ENCODE measurements around the gene ERI3. TPM values are rescaled to one million over a fixed set of nuclear protein-coding genes. Genes with fewer than 3 reads are reported as not detected.

Gene ERI3
- polyA plus RNA-seq, 2 donors, result 15.1 to 26.1 TPM

DNA sequence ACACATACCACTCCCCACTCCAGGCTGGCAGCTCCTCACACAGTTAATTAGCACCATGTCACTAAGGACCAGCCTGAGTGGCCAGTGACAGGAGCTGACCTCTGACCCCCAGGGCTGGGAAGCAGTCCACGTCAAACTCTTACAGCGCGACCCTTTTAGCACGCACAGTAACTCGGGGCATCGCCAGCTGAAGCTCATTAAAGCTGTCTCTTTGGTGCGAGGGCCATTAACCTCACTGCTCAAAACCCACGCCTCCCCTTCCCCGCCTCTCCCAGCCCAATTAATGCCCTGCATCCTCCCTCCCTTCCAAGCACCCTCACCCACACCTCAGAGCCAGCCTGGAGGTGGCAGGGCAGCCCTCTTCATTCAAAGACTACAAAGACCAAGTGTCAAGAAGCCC, 110.1 kb downstream of the ERI3 start:
- Histone ChIP-seq H3K27ac (ENCODE audit: low read depth in 2 of 2, low read length in 1 of 2) (no peak overlapping the region), H3K4me3 (ENCODE audit: low read depth in 1 of 2, low read length in 2 of 2) (no peak overlapping the region), H3K36me3 (ENCODE audit: control insufficient read depth in 2 of 2, insufficient read depth in 2 of 2, low read length in 1 of 2) (peaks cover 3 to 13% of the 10 kb centered on the region in 2 donors), H3K27me3 (ENCODE audit: control insufficient read depth in 1 of 2, insufficient read depth in 2 of 2, low read length in 2 of 2) (no peaks in the 10 kb centered on the region), H3K9me3 (ENCODE audit: control insufficient read depth in 2 of 2, insufficient read depth in 1 of 2, low read depth in 1 of 2, low read length in 1 of 2) (no peaks in the 10 kb centered on the region), H3K4me1 (ENCODE audit: control insufficient read depth in 2 of 2, insufficient read depth in 2 of 2, low read length in 1 of 2) (peaks cover 0 to 8% of the 10 kb centered on the region in 2 donors)
- WGBS, 2 donors, result 90 to 91% methylated on average over 9 of the region's 9 CpGs

DNA sequence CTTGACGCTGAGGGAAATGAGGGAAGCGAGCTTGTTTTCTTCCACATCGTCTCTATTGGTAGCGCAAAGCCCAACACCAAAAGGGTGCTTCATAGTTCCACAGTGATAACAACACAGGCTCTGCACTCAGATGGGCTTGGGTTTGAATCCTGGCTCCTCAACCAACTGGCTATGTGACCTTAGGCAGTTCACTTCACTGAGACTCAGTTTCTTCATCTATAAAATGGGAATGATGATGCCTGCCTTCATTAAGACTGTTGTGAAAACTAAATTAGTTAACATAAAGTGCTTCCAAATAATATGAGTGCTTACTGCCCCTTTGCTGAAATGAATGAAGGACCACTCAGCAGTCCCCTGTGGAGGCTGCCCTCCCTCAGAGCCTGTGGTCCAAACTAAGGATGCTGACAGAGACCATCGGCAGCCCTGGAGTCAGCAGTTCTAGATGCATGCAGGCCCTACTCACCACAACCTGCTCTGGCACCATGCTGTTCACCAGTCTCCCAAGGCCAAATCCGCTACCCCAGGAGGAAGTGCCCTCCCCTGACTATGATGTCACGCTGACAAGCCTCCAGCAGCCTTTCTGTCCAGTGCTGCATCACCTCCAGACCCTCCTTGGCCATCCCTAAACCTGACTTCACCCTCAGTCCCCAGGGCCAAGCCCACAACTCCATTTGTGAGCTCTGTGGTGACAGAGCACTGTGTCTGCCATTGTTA, 111.1 kb downstream of the ERI3 start:
- WGBS, 2 donors, result 95 to 98% methylated on average over 7 of the region's 7 CpGs
- Histone ChIP-seq H3K9me3 (ENCODE audit: control insufficient read depth in 2 of 2, insufficient read depth in 1 of 2, low read depth in 1 of 2, low read length in 1 of 2) (no peaks in the 10 kb centered on the region), H3K36me3 (ENCODE audit: control insufficient read depth in 2 of 2, insufficient read depth in 2 of 2, low read length in 1 of 2) (peaks cover 0 to 11% of the 10 kb centered on the region in 2 donors), H3K27me3 (ENCODE audit: control insufficient read depth in 1 of 2, insufficient read depth in 2 of 2, low read length in 2 of 2) (no peaks in the 10 kb centered on the region), H3K27ac (ENCODE audit: low read depth in 2 of 2, low read length in 1 of 2) (no peak overlapping the region), H3K4me1 (ENCODE audit: control insufficient read depth in 2 of 2, insufficient read depth in 2 of 2, low read length in 1 of 2) (peaks cover 0 to 4% of the 10 kb centered on the region in 2 donors), H3K4me3 (ENCODE audit: low read depth in 1 of 2, low read length in 2 of 2) (no peak overlapping the region)

DNA sequence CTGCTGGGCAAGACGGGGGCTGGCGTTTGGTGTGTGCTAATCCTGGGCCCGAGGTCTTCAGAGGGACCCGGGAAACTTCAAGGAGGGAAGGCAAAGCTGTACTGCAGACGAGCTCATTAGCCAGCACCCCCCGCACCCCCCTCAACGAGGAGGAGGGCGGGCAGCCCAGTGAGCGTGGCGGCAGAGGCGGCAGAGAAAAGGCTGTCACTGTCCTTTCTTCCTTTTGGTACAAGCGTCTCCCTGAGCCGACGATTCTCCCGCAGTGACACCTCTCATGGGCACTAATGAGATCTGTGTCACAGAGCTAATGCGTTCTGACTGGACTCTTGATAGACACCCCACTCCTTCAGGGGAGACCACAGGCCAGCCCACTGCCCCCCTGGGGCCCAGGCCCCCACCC, 112.3 kb downstream of the ERI3 start:
- 85 to 87% methylated on average over 16 of the region's 16 CpGs for WGBS, 2 donors
- no peaks in the 10 kb centered on the region for H3K9me3 ChIP-seq (ENCODE audit: control insufficient read depth in 2 of 2, insufficient read depth in 1 of 2, low read depth in 1 of 2, low read length in 1 of 2)
- no peak overlapping the region for H3K27ac ChIP-seq (ENCODE audit: low read depth in 2 of 2, low read length in 1 of 2)
- H3K27me3 ChIP-seq (ENCODE audit: control insufficient read depth in 1 of 2, insufficient read depth in 2 of 2, low read length in 2 of 2), result no peaks in the 10 kb centered on the region
- no peak overlapping the region for H3K4me3 ChIP-seq (ENCODE audit: low read depth in 1 of 2, low read length in 2 of 2)
- H3K4me1 ChIP-seq (ENCODE audit: control insufficient read depth in 2 of 2, insufficient read depth in 2 of 2, low read length in 1 of 2), result peaks cover 0 to 4% of the 10 kb centered on the region in 2 donors
- peaks cover 0 to 8% of the 10 kb centered on the region in 2 donors for H3K36me3 ChIP-seq (ENCODE audit: control insufficient read depth in 2 of 2, insufficient read depth in 2 of 2, low read length in 1 of 2)

DNA sequence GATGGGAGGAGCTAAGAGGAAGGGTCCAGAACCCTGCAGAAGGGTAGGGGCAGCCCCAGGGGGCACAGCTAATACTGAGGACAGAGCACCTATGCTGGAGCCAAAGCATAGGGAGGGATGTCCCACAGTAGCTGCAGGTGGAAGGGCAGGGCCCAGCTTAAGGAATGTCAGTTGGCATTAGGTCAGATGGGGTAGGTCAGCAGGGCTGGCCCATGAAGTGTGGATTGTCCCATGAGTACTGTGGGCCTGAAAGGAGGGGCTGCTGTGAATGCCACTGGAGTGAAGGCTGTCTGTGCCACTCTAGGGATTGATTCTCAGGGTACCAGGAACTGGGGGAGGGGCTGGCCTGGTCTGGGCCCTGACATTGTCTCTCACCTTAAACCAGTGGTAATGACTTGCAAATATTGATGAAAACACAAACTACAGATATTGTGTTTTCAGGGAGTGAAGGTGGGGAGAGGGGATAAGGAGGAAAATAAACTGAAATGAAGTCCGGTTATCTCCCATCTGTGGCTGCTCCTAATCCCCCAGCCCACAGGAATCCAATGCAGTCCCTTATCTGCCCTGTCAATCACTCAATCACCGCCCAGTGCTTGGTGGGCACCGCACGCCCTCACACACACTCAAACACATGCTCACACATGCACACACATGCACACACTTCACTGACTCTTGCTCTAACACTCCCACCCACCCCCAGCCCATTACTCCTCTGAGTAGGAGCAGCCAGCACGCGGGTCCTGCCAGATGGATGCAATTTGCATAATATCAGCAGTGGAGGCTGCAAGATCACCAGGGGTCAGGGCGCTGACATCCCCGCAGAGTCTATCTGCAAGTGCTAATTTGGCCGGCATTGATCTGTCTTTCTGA, 114.0 kb downstream of the ERI3 start:
- 83 to 90% methylated on average over 9 of the region's 9 CpGs for WGBS, 2 donors
- Histone ChIP-seq H3K4me1 (ENCODE audit: control insufficient read depth in 2 of 2, insufficient read depth in 2 of 2, low read length in 1 of 2) (peaks cover 0 to 4% of the 10 kb centered on the region in 2 donors), H3K27ac (ENCODE audit: low read depth in 2 of 2, low read length in 1 of 2) (peak overlapping the region; percentile 32 to 55), H3K36me3 (ENCODE audit: control insufficient read depth in 2 of 2, insufficient read depth in 2 of 2, low read length in 1 of 2) (peaks cover 0 to 8% of the 10 kb centered on the region in 2 donors), H3K9me3 (ENCODE audit: control insufficient read depth in 2 of 2, insufficient read depth in 1 of 2, low read depth in 1 of 2, low read length in 1 of 2) (no peaks in the 10 kb centered on the region), H3K27me3 (ENCODE audit: control insufficient read depth in 1 of 2, insufficient read depth in 2 of 2, low read length in 2 of 2) (no peaks in the 10 kb centered on the region), H3K4me3 (ENCODE audit: low read depth in 1 of 2, low read length in 2 of 2) (no peak overlapping the region)

DNA sequence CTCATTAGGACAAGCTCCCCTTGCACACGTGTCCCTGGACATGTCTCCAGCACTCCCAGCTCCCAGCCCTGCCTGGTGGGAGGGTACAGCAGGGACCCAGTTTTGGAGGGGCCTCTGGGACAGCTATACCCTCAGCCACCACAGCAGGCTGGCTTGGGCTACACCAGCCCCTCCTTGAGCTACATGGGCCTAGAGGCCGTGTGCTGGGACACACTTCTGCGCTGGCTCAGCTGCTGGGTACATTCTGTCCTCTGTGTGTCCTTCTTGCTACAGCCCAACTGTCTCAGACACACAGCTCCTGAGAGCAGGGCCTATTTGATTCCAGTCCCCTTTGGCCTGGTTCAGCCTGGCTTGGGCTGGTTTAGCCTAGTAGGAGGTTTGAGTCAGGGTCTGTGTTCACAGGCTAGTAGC, 115.1 kb downstream of the ERI3 start:
- WGBS, 2 donors, result 73 to 85% methylated on average over 3 of the region's 3 CpGs
- Histone ChIP-seq H3K27me3 (ENCODE audit: control insufficient read depth in 1 of 2, insufficient read depth in 2 of 2, low read length in 2 of 2) (no peaks in the 10 kb centered on the region), H3K9me3 (ENCODE audit: control insufficient read depth in 2 of 2, insufficient read depth in 1 of 2, low read depth in 1 of 2, low read length in 1 of 2) (no peaks in the 10 kb centered on the region), H3K27ac (ENCODE audit: low read depth in 2 of 2, low read length in 1 of 2) (peak overlapping the region; percentile 58 to 72), H3K4me3 (ENCODE audit: low read depth in 1 of 2, low read length in 2 of 2) (no peak overlapping the region), H3K4me1 (ENCODE audit: control insufficient read depth in 2 of 2, insufficient read depth in 2 of 2, low read length in 1 of 2) (peaks cover 0 to 4% of the 10 kb centered on the region in 2 donors), H3K36me3 (ENCODE audit: control insufficient read depth in 2 of 2, insufficient read depth in 2 of 2, low read length in 1 of 2) (peaks cover 0 to 8% of the 10 kb centered on the region in 2 donors)

DNA sequence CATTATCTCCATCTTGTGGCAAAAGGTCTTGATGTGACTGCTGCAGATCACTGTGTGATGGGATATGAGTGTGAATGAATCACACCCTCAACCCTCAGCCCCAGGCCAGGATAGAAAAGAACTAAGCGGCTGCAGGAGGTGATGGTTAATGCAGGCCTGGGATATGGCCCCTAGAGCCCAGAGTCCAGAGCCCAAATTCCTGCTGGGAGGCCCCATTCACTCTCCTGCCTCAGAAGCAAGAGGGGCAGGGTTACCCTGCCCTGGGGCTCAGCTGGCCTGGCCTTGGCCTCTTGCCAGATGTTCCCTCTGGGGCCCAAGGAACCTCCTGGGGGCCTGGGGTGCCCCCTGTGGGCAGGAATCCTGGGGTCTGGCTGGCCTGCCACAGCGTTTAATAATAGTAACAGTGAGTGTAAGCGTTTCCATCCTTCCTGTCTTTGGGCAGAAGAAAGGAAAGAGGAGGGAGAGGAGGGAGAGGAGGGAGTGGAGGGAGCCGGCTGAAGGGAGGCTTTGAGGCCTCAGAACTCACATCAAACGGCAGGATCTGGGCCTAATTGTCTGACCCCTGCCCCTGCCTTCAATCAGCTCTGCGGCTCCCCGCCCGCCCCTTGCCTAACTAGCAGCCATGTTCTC, 115.6 kb downstream of the ERI3 start:
- WGBS, 2 donors, result 57 to 71% methylated on average over 7 to 8 of the region's 8 CpGs
- Histone ChIP-seq H3K27ac (ENCODE audit: low read depth in 2 of 2, low read length in 1 of 2) (peak overlapping the region; percentile 37 to 72), H3K4me3 (ENCODE audit: low read depth in 1 of 2, low read length in 2 of 2) (no peak overlapping the region), H3K36me3 (ENCODE audit: control insufficient read depth in 2 of 2, insufficient read depth in 2 of 2, low read length in 1 of 2) (peaks cover 0 to 8% of the 10 kb centered on the region in 2 donors), H3K9me3 (ENCODE audit: control insufficient read depth in 2 of 2, insufficient read depth in 1 of 2, low read depth in 1 of 2, low read length in 1 of 2) (no peaks in the 10 kb centered on the region), H3K27me3 (ENCODE audit: control insufficient read depth in 1 of 2, insufficient read depth in 2 of 2, low read length in 2 of 2) (no peaks in the 10 kb centered on the region), H3K4me1 (ENCODE audit: control insufficient read depth in 2 of 2, insufficient read depth in 2 of 2, low read length in 1 of 2) (peaks cover 0 to 4% of the 10 kb centered on the region in 2 donors)

DNA sequence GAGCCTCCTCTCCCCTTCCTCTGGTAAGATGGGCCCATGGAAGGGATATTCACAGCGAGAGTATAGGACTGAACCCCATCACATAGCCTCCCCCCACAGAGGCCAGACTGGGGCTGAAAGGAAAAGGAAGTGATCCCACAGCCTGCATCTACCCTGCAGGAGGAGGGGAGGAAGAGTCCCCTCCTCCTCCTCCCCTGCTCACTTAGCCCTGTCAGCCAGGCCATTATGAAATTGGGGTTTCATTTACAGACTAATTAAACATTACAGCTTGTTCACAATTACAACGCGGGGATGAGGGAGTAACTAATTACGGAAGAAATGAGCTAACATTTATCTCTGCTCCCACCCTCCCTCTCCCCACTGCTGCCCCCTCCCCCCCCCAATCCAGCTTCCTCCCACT, 116.4 kb downstream of the ERI3 start:
- peaks cover 0 to 3% of the 10 kb centered on the region in 2 donors for H3K36me3 ChIP-seq (ENCODE audit: control insufficient read depth in 2 of 2, insufficient read depth in 2 of 2, low read length in 1 of 2)
- 71 to 93% methylated on average over 4 of the region's 4 CpGs for WGBS, 2 donors
- no peaks in the 10 kb centered on the region for H3K27me3 ChIP-seq (ENCODE audit: control insufficient read depth in 1 of 2, insufficient read depth in 2 of 2, low read length in 2 of 2)
- peaks cover 0 to 4% of the 10 kb centered on the region in 2 donors for H3K4me1 ChIP-seq (ENCODE audit: control insufficient read depth in 2 of 2, insufficient read depth in 2 of 2, low read length in 1 of 2)
- H3K27ac ChIP-seq (ENCODE audit: low read depth in 2 of 2, low read length in 1 of 2), result peak overlapping the region in 1 of 2 donors; percentile 55
- H3K9me3 ChIP-seq (ENCODE audit: control insufficient read depth in 2 of 2, insufficient read depth in 1 of 2, low read depth in 1 of 2, low read length in 1 of 2), result no peaks in the 10 kb centered on the region
- H3K4me3 ChIP-seq (ENCODE audit: low read depth in 1 of 2, low read length in 2 of 2), result no peak overlapping the region

DNA sequence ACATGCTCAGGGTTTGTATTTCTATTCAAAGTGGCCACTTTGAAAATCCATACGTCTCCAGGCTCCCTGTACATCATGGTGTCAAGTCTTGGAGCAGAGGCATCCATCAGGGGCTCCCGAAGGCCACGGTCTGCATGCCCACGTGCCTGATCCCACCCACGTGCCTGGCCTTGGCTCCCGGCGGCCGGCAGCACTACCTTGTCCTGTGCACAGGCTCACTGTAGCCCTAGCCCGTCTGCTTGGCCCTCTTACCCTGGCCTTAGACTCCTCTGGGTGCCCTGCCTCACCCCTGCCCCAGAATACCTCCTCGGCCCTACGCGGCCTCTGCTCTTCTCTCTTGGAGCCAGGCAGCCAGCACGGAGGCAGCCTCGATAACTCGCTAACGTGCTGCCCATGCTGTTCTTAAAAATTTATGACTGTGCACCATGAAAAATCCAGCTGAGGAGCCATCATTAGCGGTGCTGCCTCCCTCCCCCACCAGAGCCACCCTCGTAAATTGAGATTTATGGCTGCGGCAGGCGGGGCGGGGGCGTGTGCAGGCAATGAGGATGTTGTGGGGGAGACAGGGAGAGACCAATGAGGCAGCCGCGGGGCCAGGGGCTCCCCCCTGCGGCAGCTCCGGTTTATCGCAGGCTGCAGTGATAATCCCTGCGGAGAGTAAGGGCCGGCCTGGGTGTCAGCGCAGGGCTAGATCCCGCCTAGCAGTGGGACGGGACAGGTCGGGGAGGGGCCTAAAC, 117.2 kb downstream of the ERI3 start:
- 68 to 74% methylated on average over 32 to 33 of the region's 33 CpGs for WGBS, 2 donors
- Histone ChIP-seq H3K27ac (ENCODE audit: low read depth in 2 of 2, low read length in 1 of 2) (no peak overlapping the region), H3K4me1 (ENCODE audit: control insufficient read depth in 2 of 2, insufficient read depth in 2 of 2, low read length in 1 of 2) (peaks cover 0 to 4% of the 10 kb centered on the region in 2 donors), H3K4me3 (ENCODE audit: low read depth in 1 of 2, low read length in 2 of 2) (no peak overlapping the region), H3K27me3 (ENCODE audit: control insufficient read depth in 1 of 2, insufficient read depth in 2 of 2, low read length in 2 of 2) (no peaks in the 10 kb centered on the region), H3K9me3 (ENCODE audit: control insufficient read depth in 2 of 2, insufficient read depth in 1 of 2, low read depth in 1 of 2, low read length in 1 of 2) (no peaks in the 10 kb centered on the region), H3K36me3 (ENCODE audit: control insufficient read depth in 2 of 2, insufficient read depth in 2 of 2, low read length in 1 of 2) (peaks cover 0 to 3% of the 10 kb centered on the region in 2 donors)
